T-helper 2 cell treated with Interferon-gamma antibody and Interleukin-4, amounts not matched to agents 5 μg/mL and 100 μg/mL, for 36 hours (primary cell): ENCODE data around the gene STXBP6.

Experiments
- DNase-seq: peaks from one replicate; pipeline ENCODE4 v3.0.0; 2021; ENCODE audit warnings: low spot score
- H3K27ac Mint-ChIP-seq: one replicate; pipeline ENCODE4 v1.8.0; 2021; ENCODE audit warnings: mild to moderate bottlenecking, mixed read lengths
- H3K27me3 Mint-ChIP-seq: one replicate; pipeline ENCODE4 v1.8.0; 2021; ENCODE audit warnings: low read depth, mixed read lengths
- H3K36me3 Mint-ChIP-seq: one replicate; pipeline ENCODE4 v1.8.0; 2021; ENCODE audit warnings: low read depth, mixed read lengths
- H3K4me1 Mint-ChIP-seq: one replicate; pipeline ENCODE4 v1.8.0; 2021; ENCODE audit warnings: low read depth, mixed read lengths
- H3K4me3 Mint-ChIP-seq: one replicate; pipeline ENCODE4 v1.8.0; 2022; ENCODE audit warnings: mild to moderate bottlenecking, moderate library complexity, mixed read lengths
- H3K9me3 Mint-ChIP-seq: one replicate; pipeline ENCODE4 v1.8.0; 2021; ENCODE audit warnings: mixed read lengths

The STXBP6 gene

DNA sequence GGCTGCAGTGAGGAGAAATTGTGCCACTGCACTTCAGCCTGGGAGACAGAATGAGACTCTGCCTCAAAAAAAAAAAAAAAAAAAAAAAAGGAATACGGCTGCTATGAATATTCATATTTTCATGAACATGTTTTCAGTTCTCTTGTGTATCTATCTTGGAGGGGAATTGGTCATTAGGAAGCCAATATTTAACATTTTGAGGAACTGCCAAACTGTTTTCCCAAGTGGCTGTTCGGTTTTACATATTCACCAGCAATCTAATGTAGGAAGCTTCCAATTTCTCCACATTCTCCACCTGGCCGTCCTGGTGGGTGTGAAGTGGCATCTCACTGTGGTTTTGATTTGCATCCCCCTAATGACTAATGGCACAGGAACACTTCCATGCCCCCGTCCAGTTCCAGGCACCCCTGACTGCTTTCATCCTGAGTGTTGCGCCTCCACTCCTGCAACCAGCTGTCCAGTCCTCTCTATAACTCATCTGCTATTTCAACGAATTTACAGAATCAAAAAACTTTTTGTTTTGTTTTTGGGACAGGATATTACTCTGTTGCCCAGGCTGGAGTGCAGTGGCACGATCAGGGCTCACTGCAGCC, 5.7 kb downstream of the STXBP6 start:
- no peaks in the 10 kb centered on the region for H3K9me3 Mint-ChIP-seq
- H3K27ac Mint-ChIP-seq: no peak overlapping the region
- H3K4me1 Mint-ChIP-seq: no peaks in the 10 kb centered on the region
- no peak for DNase-seq
- H3K36me3 Mint-ChIP-seq: no peaks in the 10 kb centered on the region
- no peak overlapping the region for H3K4me3 Mint-ChIP-seq
- H3K27me3 Mint-ChIP-seq: peaks cover 21% of the 10 kb centered on the region

DNA sequence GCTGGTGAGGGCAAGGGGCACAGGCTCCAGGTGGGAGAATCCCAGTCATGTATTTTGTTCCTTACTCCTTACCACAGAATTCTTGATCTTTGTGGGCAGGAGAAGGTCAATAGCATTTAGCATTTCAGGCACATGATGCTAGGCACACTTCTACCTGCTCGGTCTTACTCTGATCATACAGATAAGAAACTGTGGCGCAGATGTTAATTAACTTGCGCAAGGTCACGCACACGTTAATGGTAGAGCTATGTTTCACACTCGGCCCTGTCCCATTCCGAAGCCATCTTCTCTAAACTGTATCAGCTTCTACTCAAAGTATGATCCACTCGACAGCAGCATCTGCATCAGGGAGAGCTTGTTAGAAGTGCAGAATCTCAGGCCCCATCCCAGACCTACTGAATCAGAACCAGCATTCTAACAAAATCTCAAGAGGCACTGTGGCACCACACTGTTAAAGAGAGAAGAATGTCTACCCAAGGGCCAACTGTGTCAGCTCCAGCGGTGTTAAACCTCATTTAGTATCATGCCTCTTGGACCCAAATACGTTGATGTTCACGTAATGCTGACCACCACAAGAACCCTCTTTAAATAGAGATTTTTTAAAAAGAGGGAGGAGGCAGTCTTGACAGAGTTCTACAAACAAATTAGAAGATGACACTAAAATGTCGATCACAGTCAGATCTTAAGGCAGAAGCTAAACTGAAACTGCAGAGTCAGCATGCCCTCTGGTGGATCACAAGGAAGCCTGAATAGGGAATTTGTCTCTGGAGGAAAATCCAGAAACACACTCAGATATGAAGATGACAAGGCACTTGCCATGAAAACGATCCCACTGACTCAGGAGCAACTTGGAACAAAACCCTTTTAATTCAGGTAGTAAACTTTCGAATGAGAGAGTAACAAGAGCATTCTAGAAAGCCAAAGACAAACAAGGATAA, 7.3 kb downstream of the STXBP6 start:
- Mint-ChIP-seq H3K9me3 (no peaks in the 10 kb centered on the region), H3K36me3 (no peaks in the 10 kb centered on the region), H3K4me1 (no peaks in the 10 kb centered on the region), H3K4me3 (no peak overlapping the region), H3K27me3 (peaks cover 5% of the 10 kb centered on the region), H3K27ac (no peak overlapping the region)
- no peak for DNase-seq

DNA sequence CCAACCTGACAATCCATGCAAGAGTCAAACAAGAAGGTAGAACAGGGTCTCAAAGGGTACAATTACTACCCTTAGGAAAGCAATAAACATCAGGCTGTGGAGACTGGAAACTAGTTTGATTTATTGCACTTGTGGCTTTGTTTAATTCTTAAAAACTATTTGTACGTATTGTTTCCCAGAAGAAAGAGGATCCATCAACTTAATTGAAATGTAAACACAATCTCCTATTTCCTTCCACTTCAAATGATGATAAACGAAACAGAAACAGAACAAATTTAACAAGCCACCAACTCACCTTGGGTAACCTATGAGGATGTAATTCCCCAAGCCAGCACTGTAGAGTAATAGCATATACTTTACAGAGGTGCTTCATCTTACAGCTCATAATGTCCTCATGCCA, 8.0 kb downstream of the STXBP6 start:
- Mint-ChIP-seq H3K4me3 (no peak overlapping the region), H3K9me3 (no peaks in the 10 kb centered on the region), H3K4me1 (no peaks in the 10 kb centered on the region), H3K27ac (no peak overlapping the region), H3K27me3 (no peaks in the 10 kb centered on the region), H3K36me3 (no peaks in the 10 kb centered on the region)
- no peak for DNase-seq

DNA sequence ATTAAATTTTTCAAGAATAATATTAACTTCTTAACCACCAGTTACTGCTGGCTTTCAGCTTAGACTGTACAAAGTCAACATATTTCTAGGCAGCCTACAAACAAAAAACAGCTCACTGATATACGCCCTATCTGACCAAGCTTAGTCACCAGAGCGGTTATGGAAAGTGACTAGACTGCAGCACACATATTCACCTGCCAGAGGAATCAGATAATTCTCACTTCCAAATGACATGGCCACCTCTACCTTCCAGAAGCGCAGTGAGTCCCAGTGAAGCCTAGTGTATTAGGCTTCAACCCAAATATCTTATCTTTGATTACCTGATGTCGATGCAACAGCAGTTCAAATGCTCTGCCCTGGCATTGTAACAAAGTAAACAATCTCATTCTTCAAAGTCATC, 8.5 kb downstream of the STXBP6 start:
- Mint-ChIP-seq H3K4me3 (no peak overlapping the region), H3K36me3 (no peaks in the 10 kb centered on the region), H3K27ac (no peak overlapping the region), H3K27me3 (no peaks in the 10 kb centered on the region), H3K4me1 (no peaks in the 10 kb centered on the region), H3K9me3 (no peaks in the 10 kb centered on the region)
- no peak for DNase-seq

DNA sequence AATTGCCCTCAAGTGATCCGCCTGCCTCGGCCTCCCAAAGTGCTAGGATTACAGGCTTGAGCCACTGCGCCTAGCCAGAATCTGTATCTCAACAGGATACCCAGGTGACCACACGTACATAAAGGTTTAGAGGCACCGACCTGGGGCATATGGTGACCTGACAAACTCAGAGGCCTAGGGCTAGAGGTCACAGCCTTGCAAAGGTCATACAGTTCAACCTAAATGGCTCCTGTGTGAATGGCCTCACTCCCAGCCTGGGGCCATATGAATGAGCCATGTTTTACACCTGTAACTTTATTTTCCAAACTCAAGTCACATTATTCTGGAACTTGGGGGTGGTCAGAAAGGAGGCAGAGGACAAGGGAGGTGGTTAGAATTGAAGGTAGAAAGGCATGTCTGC, 10.0 kb downstream of the STXBP6 start:
- Mint-ChIP-seq H3K27ac (no peak overlapping the region), H3K4me1 (no peaks in the 10 kb centered on the region), H3K4me3 (no peak overlapping the region), H3K9me3 (no peaks in the 10 kb centered on the region), H3K27me3 (no peaks in the 10 kb centered on the region), H3K36me3 (no peaks in the 10 kb centered on the region)
- no peak for DNase-seq

DNA sequence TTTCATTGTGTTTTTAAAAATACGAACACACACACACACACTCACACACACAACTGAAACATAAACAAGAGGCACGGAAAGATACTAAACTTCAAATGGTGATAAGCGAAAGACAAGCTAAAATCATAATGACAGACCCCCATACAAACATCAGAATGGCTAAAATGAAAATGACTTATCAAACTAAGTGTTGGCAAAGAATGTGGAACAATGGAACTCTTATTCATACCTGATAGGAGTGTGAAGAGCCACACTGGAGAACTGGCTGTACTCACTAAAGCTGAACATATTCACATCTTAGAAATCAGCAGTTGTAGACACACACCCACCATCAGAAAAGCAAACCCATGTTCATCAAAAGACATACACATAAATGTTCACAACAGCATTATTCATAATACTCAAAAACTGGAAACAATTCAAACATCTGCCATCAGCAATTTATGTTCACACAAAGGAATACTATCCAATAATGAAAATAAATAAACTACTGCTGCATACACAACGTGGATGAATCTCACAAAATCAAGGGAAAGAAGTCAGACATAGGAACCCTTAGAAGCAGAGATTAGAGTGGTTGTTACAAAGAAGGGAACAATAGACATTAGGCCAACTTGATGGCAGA, 11.8 kb downstream of the STXBP6 start:
- Mint-ChIP-seq H3K27ac (no peak overlapping the region), H3K9me3 (no peaks in the 10 kb centered on the region), H3K4me3 (no peak overlapping the region), H3K4me1 (no peaks in the 10 kb centered on the region), H3K36me3 (no peaks in the 10 kb centered on the region), H3K27me3 (no peaks in the 10 kb centered on the region)
- DNase-seq: no peak

DNA sequence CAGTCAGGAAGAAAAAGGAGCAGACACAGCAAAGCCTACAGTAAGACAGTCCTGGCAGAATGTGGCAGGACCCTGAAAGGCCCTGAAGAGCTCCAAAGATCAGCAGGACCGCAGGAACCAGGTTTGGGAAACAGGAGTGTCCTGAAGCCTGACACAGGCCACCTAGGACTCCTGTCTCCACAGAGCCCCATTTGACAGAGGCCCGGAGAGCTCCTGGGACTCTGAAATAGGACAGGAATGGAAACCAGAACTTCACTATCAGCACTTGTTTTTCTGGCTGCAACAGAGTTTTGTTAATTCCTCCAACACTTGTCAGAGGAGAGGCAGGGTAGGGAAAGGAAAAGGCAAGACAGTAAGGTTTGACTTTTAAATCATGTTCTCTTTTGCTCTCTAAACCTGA, 12.9 kb downstream of the STXBP6 start:
- no peak overlapping the region for H3K27ac Mint-ChIP-seq
- no peaks in the 10 kb centered on the region for H3K27me3 Mint-ChIP-seq
- no peaks in the 10 kb centered on the region for H3K36me3 Mint-ChIP-seq
- no peaks in the 10 kb centered on the region for H3K4me1 Mint-ChIP-seq
- no peaks in the 10 kb centered on the region for H3K9me3 Mint-ChIP-seq
- H3K4me3 Mint-ChIP-seq: no peak overlapping the region
- DNase-seq: no peak

DNA sequence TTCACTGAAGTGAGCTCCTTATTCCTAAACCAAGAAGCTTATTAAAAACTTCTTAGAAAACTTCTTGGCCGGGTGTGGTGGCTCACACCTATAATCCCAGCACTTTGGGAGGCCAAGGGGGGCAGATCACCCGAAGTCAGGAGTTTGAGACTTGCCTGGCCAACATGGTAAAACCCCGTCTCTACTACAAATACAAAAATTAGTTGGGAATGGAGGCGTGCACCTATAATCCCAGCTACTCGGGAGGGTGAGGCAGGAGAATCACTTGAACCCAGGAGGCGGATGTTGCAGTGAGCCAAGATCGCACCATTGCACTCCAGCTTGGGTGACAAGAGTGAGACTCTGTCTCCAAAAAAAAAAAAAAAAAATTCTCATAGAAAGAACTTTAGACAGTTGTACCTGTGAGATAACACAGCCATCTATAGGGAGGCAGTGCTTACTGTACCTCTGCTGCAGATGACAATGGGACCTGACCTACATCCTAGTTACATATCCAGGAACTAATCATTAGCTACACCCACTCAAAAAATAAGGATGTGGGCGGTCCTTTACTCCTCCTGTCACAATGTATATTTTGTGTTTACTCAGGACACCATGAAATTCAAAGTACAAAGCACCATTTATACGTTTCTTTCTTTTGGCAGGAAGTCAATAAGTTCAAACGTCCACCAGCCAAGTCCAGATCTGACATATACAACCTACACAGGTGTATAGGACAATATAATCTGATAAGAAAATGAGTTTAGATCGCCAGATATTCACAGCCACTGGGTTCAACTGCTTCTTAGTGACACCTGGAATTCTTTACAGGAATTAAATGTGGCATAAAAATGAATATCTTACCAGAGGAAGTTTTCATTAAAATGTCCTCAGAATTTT, 14.9 kb downstream of the STXBP6 start:
- Mint-ChIP-seq H3K4me1 (no peaks in the 10 kb centered on the region), H3K9me3 (no peaks in the 10 kb centered on the region), H3K36me3 (no peaks in the 10 kb centered on the region), H3K4me3 (no peak overlapping the region), H3K27ac (no peak overlapping the region), H3K27me3 (no peaks in the 10 kb centered on the region)
- DNase-seq: no peak

DNA sequence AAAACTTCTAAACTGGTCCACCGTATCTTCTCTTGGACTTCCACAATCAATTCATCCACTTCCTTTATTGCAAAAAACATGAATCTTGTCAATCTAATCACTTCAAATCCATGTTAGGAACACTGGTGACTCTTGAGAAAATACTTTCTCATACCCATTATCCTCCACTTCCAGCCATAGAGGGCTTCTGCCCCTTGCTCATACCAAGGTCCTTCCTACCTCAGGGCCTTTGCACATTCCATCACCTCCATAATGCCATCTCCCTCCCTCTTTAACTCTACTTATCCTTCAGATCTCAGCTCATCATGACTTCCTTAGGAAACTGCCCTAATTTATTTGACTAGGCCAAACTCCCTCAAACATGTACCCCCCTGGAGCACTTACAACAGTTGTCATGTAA, 16.6 kb downstream of the STXBP6 start:
- H3K4me1 Mint-ChIP-seq: no peaks in the 10 kb centered on the region
- no peaks in the 10 kb centered on the region for H3K9me3 Mint-ChIP-seq
- H3K36me3 Mint-ChIP-seq: no peaks in the 10 kb centered on the region
- no peak for DNase-seq
- H3K27ac Mint-ChIP-seq: no peak overlapping the region
- H3K4me3 Mint-ChIP-seq: no peak overlapping the region
- H3K27me3 Mint-ChIP-seq: no peaks in the 10 kb centered on the region

DNA sequence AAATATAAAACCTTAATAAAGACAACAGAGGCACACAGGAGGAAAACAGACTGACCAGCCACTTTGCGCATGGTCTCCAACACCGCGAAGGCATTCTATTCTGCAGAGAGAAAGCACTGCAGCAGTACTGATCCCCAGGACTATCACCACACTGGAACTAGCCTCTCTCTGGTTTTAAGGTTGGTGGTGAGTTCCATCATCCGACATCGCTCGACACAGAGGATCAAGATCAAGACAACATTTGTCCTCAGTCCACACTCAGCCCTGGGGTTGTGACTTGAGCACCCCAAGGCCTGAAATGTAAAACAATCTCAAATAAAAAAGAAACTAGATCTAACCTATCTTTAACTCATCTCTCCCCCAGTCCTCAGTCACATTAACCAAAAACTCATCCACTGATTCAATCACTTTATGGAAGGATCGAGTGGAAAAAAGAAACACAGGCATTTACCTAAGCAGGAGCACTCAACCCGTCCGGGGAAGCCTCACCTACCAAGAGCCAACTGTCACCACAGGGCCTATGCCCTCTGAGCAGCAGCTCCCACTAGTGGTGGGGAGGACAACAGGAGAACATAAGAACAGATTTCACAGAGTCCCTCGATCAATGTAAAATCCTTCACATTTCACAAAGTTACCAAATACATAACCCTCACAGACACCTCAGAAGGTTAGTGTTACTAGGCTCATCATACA, 17.7 kb downstream of the STXBP6 start:
- Mint-ChIP-seq H3K9me3 (no peaks in the 10 kb centered on the region), H3K27ac (no peak overlapping the region), H3K4me1 (no peaks in the 10 kb centered on the region), H3K27me3 (no peaks in the 10 kb centered on the region), H3K4me3 (no peak overlapping the region), H3K36me3 (no peaks in the 10 kb centered on the region)
- DNase-seq: no peak

DNA sequence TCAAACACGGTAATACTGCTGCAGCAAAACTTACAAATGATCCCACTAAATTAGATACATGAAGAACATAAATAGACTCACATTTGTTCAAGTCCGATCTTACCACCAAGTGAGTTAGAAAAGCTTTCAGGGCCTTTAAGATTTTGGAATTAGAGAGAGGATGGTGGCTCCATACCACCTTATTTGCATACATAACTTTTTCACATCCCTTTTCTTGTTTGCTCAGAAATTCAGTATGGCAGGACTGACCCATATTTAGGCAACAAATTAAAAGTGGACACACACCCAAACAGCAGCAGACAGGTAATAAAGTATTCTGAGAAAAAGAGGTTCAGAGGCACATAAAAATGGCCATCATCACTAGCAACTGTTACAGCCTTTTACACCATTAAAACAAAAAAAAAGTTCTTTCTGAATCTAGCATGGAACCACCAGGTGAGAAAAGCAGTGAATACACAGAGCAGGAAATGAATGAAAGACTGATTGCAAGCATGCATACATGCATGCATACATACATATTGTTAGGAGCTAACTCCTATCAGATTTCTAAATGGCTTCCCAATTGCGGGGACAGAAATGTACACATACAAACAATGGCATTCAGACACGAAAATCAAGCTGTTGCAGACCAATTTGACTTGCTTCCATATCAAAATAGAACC, 23.3 kb downstream of the STXBP6 start:
- Mint-ChIP-seq H3K9me3 (no peaks in the 10 kb centered on the region), H3K4me3 (no peak overlapping the region), H3K27me3 (no peaks in the 10 kb centered on the region), H3K27ac (no peak overlapping the region), H3K4me1 (no peaks in the 10 kb centered on the region), H3K36me3 (no peaks in the 10 kb centered on the region)
- DNase-seq: no peak

DNA sequence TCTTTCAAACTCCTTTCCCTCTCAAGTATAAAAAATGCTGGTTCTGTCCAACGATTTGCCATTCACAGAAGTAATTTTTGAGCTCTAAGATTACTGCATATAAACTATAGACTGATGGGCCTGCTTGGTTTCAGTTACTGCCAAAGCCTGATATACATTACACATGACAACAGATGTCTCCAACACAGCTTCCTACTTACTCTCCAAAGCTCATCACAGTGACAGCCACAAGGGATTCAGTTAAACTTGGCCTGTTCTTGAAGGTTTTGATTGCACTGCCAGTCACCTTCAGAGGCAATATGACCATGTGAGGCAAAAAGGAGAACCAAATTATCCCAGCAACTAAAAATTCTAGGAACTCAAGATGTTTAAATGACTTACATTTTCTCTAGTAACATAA, 30.1 kb downstream of the STXBP6 start:
- H3K27me3 Mint-ChIP-seq: no peaks in the 10 kb centered on the region
- no peaks in the 10 kb centered on the region for H3K9me3 Mint-ChIP-seq
- no peaks in the 10 kb centered on the region for H3K4me1 Mint-ChIP-seq
- no peaks in the 10 kb centered on the region for H3K36me3 Mint-ChIP-seq
- no peak overlapping the region for H3K27ac Mint-ChIP-seq
- H3K4me3 Mint-ChIP-seq: no peak overlapping the region
- DNase-seq: no peak

DNA sequence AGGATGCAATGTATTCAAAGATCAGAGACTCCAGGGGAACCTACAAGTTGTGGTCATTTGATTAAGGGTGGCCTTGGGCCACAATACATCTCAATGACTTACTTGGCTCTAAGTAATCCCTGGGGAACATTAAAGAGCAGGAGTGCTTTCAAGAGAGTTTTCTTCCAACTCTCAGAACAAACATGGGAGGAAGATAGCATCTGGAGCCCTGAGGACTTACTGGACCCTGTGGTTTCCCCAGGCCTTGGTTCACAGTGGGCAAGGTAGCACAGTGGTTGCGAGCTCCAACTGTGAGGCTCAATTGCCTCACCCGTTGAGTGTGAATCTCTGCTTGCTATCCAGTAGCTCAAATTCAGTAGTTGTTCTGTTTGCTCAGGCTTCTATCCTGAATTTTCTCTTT, 32.4 kb downstream of the STXBP6 start:
- H3K27me3 Mint-ChIP-seq: no peaks in the 10 kb centered on the region
- H3K36me3 Mint-ChIP-seq: no peaks in the 10 kb centered on the region
- H3K4me3 Mint-ChIP-seq: no peak overlapping the region
- H3K9me3 Mint-ChIP-seq: no peaks in the 10 kb centered on the region
- no peak overlapping the region for H3K27ac Mint-ChIP-seq
- DNase-seq: no peak
- no peaks in the 10 kb centered on the region for H3K4me1 Mint-ChIP-seq
